HepG2 (cell line): ENCODE measurements around the gene DCDC2C. TPM values are rescaled to one million over a fixed set of nuclear protein-coding genes. Genes with fewer than 3 reads are reported as not detected.

ENCODE experiments used
- ATAC-seq: fragments of 200-7000 bp; cut with Tn5 transposase; 3 replicates; pipeline ENCODE4 v1.9.1; 2020; ENCODE audit warnings: mild to moderate bottlenecking, moderate library complexity
- BruUV-seq: library from RNA; stranded (reverse); fragments of 400-500 nt; replicated peaks from 2 replicates; lab custom pipeline; 2021; lab: Mats Ljungman, UMichigan
- CTCF ChIA-PET: fragments of 300-600 bp; formaldehyde crosslinking; extraction: SDS; loops from one replicate; lab custom pipeline; 2021; ENCODE audit warnings: low total read pairs, inconsistent platforms, low intra/inter-chr PET ratio; lab: Yijun Ruan, JAX
- POLR2A ChIA-PET: fragments of 350-600 bp; sonication (Branson Sonifier 250); formaldehyde crosslinking; loops from one replicate; lab custom pipeline; 2020; ENCODE audit warnings: antibody characterized with exemption, inconsistent platforms; lab: Yijun Ruan, JAX
- DNase-seq: peaks from one replicate; pipeline ENCODE4 v3.0.0-alpha.2; 2015; ENCODE audit warnings: low spot score
- FAIRE-seq: peaks from 3 replicates; lab custom pipeline; 2011; peaks lifted over from hg19 to GRCh38; lab: Jason Lieb, UNC
- H2AFZ ChIP-seq: one replicate; pipeline ENCODE4 v1.6.1; 2011; ENCODE audit warnings: low read length, inconsistent platforms
- H3K27ac ChIP-seq: fragments of 300-600 bp; 3 replicates; pipeline ENCODE4 v1.8.0; 2011; ENCODE audit warnings: mixed run types, mild to moderate bottlenecking, mixed read lengths, low read length, inconsistent platforms; ENCODE audit not compliant: insufficient read depth; ENCODE audit errors: extremely low read length
- H3K27me3 ChIP-seq, 2 experiments: fragments of 200-600 bp in 1 of 2; 2 replicates in 1 of 2; 3 replicates in 1 of 2; pipeline versions ENCODE4 v1.6.0 to v1.8.0; 2011; ENCODE audit warnings: low read length in 2 of 2, mild to moderate bottlenecking in 2 of 2, moderate library complexity in 2 of 2, inconsistent platforms in 1 of 2; ENCODE audit not compliant: insufficient read depth in 2 of 2, control insufficient read depth in 1 of 2
- H3K36me3 ChIP-seq, 2 experiments: fragments of 200-600 bp in 1 of 2; replicated peaks in 1 of 2; 2 replicates in 1 of 2; 3 replicates in 1 of 2; pipeline versions ENCODE4 v1.5.1 to v1.8.0; 2011; ENCODE audit warnings: low read length in 2 of 2, inconsistent platforms in 1 of 2; ENCODE audit not compliant: insufficient read depth in 2 of 2, control insufficient read depth in 1 of 2
- H3K4me1 ChIP-seq: 2 replicates; pipeline ENCODE4 v1.5.1; 2012; ENCODE audit warnings: low read length, inconsistent platforms; ENCODE audit not compliant: insufficient read depth
- H3K4me2 ChIP-seq: 2 replicates; pipeline ENCODE4 v1.6.0; 2011; ENCODE audit warnings: low read depth, low read length, inconsistent platforms
- H3K4me3 ChIP-seq, 3 experiments: fragments of 200-600 bp in 1 of 3; sonication (generic), shearing (Covaris generic) in 1 of 3; replicated peaks in 1 of 3; 2 replicates each; pipeline ENCODE4 v1.5.1; 2011 to 2016; ENCODE audit warnings: low read length in 3 of 3, inconsistent platforms in 2 of 3, low read depth in 2 of 3, mild to moderate bottlenecking in 2 of 3, control low read depth in 1 of 3, mixed read lengths in 1 of 3; ENCODE audit not compliant: insufficient read depth in 1 of 3
- H3K79me2 ChIP-seq: one replicate; pipeline ENCODE4 v1.6.1; 2011; ENCODE audit warnings: low read length, inconsistent platforms; ENCODE audit not compliant: insufficient read depth
- H3K9ac ChIP-seq: 2 replicates; pipeline ENCODE4 v1.6.0; 2011; ENCODE audit warnings: mild to moderate bottlenecking, low read depth, low read length, inconsistent platforms; ENCODE audit not compliant: insufficient read depth
- H3K9me3 ChIP-seq: 2 replicates; pipeline ENCODE4 v1.5.1; 2012; ENCODE audit warnings: mild to moderate bottlenecking, low read length
- H4K20me1 ChIP-seq: 2 replicates; pipeline ENCODE4 v1.6.0; 2011; ENCODE audit warnings: inconsistent platforms, mild to moderate bottlenecking, low read length, moderate library complexity; ENCODE audit not compliant: insufficient read depth
- NR2F6 ChIP-seq, 2 experiments: IDR thresholded peaks; 2 replicates each; pipeline ENCODE4 v1.6.1; 2016; ENCODE audit warnings: antibody characterized with exemption in 1 of 2, mild to moderate bottlenecking in 1 of 2
- SP2 ChIP-seq: sonication (generic); formaldehyde crosslinking; IDR thresholded peaks from 2 replicates; pipeline ENCODE4 v1.5.1; 2020; ENCODE audit warnings: mild to moderate bottlenecking, missing genetic modification reagents
- ZNF263 ChIP-seq: sonication (generic); formaldehyde crosslinking; IDR thresholded peaks from 2 replicates; pipeline ENCODE4 v1.4.0; 2020; ENCODE audit warnings: missing genetic modification reagents
- ZNF563 ChIP-seq: sonication (generic); formaldehyde crosslinking; IDR thresholded peaks from 2 replicates; pipeline ENCODE4 v1.8.0; 2022; ENCODE audit warnings: mild to moderate bottlenecking, moderate library complexity, missing genetic modification reagents
- WGBS: methylation state at CpG from one replicate; pipeline ENCODE4 v1.1.6; 2017; ENCODE audit warnings: low lambda C conversion rate; 5-methylcytosine and 5-hydroxymethylcytosine counted together
- in situ Hi-C: cut with HindIII; loops from 2 replicates; pipeline ENCODE4 v1.10.0; 2017; ENCODE audit warnings: low pct_unique_long_range_greater_than_20kb; ENCODE audit not compliant: extremely low pct_ligation_motif_present
- intact Hi-C: fragments of 100-400 bp; cut with micrococcal nuclease; formaldehyde crosslinking; loops from one replicate; pipeline ENCODE4 v1.10.0; 2022; ENCODE audit not compliant: unreplicated experiment
- polyA plus RNA-seq, 8 experiments: library from polyadenylated mRNA; depleted of rRNA in 3 of 8; stranded (reverse) in 7 of 8; unstranded in 1 of 8; fragments of >200 nt; fragmentation: Illumina TruSeq in 4 of 8; extraction: Trizol in 4 of 8; gene quantifications; 2 replicates each; pipeline versions ENCODE4 v1.2.1 to v1.2.3, GENCODE V29; 2011 to 2016; ENCODE audit warnings: low read depth in 4 of 8, missing spikeins in 1 of 8, mixed read lengths in 1 of 8; ENCODE audit not compliant: insufficient read depth in 1 of 8
- total RNA-seq, 5 experiments: library from RNA; depleted of rRNA; stranded (reverse); fragments of >200 nt; fragmentation: Illumina TruSeq; extraction: Trizol; gene quantifications; 2 replicates each; pipeline ENCODE4 v1.2.3, GENCODE V29; 2016; ENCODE audit warnings: low read depth in 1 of 5
- TF ChIP-seq, protein P1 (sequence below): fragments of 450-650 bp; IDR thresholded peaks from 2 replicates; pipeline ENCODE4 v1.6.1; 2016
- TF ChIP-seq, protein P2 (sequence below): sonication (generic); formaldehyde crosslinking; IDR thresholded peaks from 2 replicates; pipeline ENCODE4 v1.4.0; 2020; ENCODE audit warnings: missing genetic modification reagents, mild to moderate bottlenecking, borderline replicate concordance

The DCDC2C gene
- total and polyA plus RNA-seq, 2 of the 13 experiments (the other 11 are each of a cell fraction or from before 2014, with no cell fraction given) = not detected

DNA sequence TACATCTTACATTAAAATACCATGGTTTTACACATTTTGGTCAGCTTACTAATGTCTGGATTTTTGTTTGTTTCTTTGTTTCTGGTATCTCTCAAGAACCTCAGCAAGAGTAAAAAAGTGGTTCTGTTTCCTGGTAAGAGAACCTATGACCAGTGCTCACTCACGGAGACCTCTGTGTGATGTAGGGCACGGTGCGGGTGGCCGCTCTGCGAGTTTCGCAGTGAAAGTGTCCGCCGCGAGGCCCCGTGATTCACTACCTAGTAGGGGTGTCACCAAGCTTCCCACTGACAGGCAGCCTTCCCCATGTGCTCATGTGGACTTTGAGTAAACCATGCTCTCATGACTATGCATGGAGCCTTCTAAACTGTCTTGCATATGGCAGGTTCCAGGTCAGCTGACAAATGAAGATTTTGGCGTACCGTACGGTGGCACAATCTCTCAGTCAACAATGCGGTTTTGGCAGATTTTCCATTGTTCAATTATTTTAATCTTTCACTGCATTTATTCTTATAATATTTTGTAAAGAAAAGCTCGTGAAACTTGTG lies 137.3 kb downstream of the DCDC2C start (continued):
- TF ChIP-seq, protein P1, sequence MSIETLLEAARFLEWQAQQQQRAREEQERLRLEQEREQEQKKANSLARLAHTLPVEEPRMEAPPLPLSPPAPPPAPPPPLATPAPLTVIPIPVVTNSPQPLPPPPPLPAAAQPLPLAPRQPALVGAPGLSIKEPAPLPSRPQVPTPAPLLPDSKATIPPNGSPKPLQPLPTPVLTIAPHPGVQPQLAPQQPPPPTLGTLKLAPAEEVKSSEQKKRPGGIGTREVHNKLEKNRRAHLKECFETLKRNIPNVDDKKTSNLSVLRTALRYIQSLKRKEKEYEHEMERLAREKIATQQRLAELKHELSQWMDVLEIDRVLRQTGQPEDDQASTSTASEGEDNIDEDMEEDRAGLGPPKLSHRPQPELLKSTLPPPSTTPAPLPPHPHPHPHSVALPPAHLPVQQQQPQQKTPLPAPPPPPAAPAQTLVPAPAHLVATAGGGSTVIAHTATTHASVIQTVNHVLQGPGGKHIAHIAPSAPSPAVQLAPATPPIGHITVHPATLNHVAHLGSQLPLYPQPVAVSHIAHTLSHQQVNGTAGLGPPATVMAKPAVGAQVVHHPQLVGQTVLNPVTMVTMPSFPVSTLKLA = no peak
- no peak for TF ChIP-seq ZNF563 (CRISPR knock-in tag)
- TF ChIP-seq SP2 (CRISPR knock-in tag) = no peak

DNA sequence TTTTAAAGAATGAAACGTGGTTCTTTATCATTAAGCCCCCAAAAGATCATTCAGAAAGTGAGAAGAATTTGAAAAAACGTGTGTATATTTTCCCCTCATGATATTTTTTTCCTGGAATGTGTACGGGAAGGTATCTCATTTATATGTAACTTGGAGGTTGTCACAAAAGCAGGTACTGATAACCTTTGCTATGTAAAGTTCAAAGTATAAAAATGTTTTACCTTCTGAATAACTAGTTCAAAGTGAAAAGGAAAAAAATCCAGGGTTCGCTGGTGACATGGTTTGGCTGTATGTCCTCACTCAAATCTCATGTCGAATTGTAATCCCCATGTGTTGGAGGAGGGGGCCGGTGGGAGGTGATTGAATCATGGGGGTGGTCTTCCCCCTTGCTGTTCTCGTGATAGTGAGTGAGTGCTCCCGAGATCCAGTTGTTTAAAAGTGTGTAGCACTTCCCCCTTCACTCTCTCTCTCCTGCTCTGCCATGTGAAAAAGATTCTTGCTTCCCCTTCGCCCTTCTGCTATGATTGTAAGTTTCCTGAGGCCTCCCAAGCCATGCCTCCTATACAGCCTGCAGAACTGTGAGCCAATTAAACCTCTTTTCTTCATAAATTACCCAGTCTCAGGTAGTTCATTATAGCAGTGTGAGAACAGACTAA lies 144.2 kb downstream of the DCDC2C start:
- Histone ChIP-seq H3K27ac (no peak overlapping the region), H3K4me3 (no peak overlapping the region), H3K36me3 (no peaks in the 10 kb centered on the region), H2AFZ (no peak overlapping the region), H3K9ac (no peak overlapping the region), H3K27me3 (peaks cover 0 to 34% of the 10 kb centered on the region in 2 experiments; a peak in 3 of 5 replicates), H3K4me1 (peaks cover 10% of the 10 kb centered on the region), H3K4me2 (peak overlapping the region; percentile 34), H3K79me2 (no peaks in the 10 kb centered on the region), H3K9me3 (no peaks in the 10 kb centered on the region), H4K20me1 (no peaks in the 10 kb centered on the region)
- in situ Hi-C loops = no loop called here
- ATAC-seq = no peak; the same call in 2 of the 3 replicates
- no TSS peak for BruUV-seq
- FAIRE-seq = peak; percentile 47
- WGBS = 3% methylated on average over 9 of the region's 9 CpGs
- peak; percentile 12 for DNase-seq
- CTCF ChIA-PET = no interaction called here
- intact Hi-C loops = no loop called here
- POLR2A ChIA-PET = no interaction called here
- TF ChIP-seq ZNF263 (CRISPR knock-in tag) (peak; percentile 66), NR2F6 (IDR thresholded peaks at IDR 0.05) (0 out of 2 replicates have a peak, but pooled peaks have one; percentile 40), NR2F6 (CRISPR knock-in tag; IDR thresholded peaks at IDR 0.05) (no peak)
- TF ChIP-seq, protein P2, sequence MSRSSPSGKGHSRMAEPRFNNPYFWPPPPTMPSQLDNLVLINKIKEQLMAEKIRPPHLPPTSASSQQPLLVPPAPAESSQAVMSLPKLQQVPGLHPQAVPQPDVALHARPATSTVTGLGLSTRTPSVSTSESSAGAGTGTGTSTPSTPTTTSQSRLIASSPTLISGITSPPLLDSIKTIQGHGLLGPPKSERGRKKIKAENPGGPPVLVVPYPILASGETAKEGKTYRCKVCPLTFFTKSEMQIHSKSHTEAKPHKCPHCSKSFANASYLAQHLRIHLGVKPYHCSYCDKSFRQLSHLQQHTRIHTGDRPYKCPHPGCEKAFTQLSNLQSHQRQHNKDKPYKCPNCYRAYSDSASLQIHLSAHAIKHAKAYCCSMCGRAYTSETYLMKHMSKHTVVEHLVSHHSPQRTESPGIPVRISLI (CRISPR knock-in tag) = no peak
